ENCODE data around the gene KLHL42.

Gene KLHL42

GRCh38 chr12:27756670-27757195 is 23.3 kb upstream of the KLHL42 start:
- no peak for ATAC-seq (ENCODE audit: low read depth)
- no peak for DNase-seq (ENCODE audit: low spot score)
- no peaks in the 10 kb centered on the region for H3K9me3 ChIP-seq (ENCODE audit: severe bottlenecking)
- no peak overlapping the region for H3K27ac ChIP-seq (ENCODE audit: poor library complexity, severe bottlenecking)
- H3K36me3 ChIP-seq (ENCODE audit: low read depth), result no peaks in the 10 kb centered on the region
- peaks cover 4% of the 10 kb centered on the region for H3K4me1 ChIP-seq (ENCODE audit: insufficient read depth, poor library complexity, severe bottlenecking)
- H3K27me3 ChIP-seq (ENCODE audit: insufficient read depth, poor library complexity, severe bottlenecking), result no peaks in the 10 kb centered on the region
- no peak for TF ChIP-seq CTCF (IDR thresholded peaks at IDR 0.05; ENCODE audit: poor library complexity, severe bottlenecking)
- H3K4me3 ChIP-seq (ENCODE audit: severe bottlenecking), result no peak overlapping the region

- TF ChIP-seq CTCF (IDR thresholded peaks at IDR 0.05; ENCODE audit: poor library complexity, severe bottlenecking), result no peak
- ATAC-seq (ENCODE audit: low read depth), result no peak
- no peaks in the 10 kb centered on the region for H3K27me3 ChIP-seq (ENCODE audit: insufficient read depth, poor library complexity, severe bottlenecking)
- no peak overlapping the region for H3K27ac ChIP-seq (ENCODE audit: poor library complexity, severe bottlenecking)
- H3K4me1 ChIP-seq (ENCODE audit: insufficient read depth, poor library complexity, severe bottlenecking), result no peaks in the 10 kb centered on the region
- no peak for DNase-seq (ENCODE audit: low spot score)
- H3K9me3 ChIP-seq (ENCODE audit: severe bottlenecking), result no peaks in the 10 kb centered on the region
- H3K36me3 ChIP-seq (ENCODE audit: low read depth), result no peaks in the 10 kb centered on the region
- H3K4me3 ChIP-seq (ENCODE audit: severe bottlenecking), result no peak overlapping the region
These were observed 17.3 kb upstream of the KLHL42 start for GRCh38 chr12:27762757-27763156.

- Histone ChIP-seq H3K9me3 (ENCODE audit: severe bottlenecking) (no peaks in the 10 kb centered on the region), H3K36me3 (ENCODE audit: low read depth) (no peaks in the 10 kb centered on the region), H3K4me3 (ENCODE audit: severe bottlenecking) (no peak overlapping the region), H3K4me1 (ENCODE audit: insufficient read depth, poor library complexity, severe bottlenecking) (peaks cover 2% of the 10 kb centered on the region), H3K27me3 (ENCODE audit: insufficient read depth, poor library complexity, severe bottlenecking) (no peaks in the 10 kb centered on the region), H3K27ac (ENCODE audit: poor library complexity, severe bottlenecking) (no peak overlapping the region)
- ATAC-seq (ENCODE audit: low read depth) (no peak), DNase-seq (ENCODE audit: low spot score) (no peak)
- no peak for TF ChIP-seq CTCF (IDR thresholded peaks at IDR 0.05; ENCODE audit: poor library complexity, severe bottlenecking)
These were observed 13.4 kb upstream of the KLHL42 start for GRCh38 chr12:27766587-27766986.

GRCh38 chr12:27769142-27769673 is 10.8 kb upstream of the KLHL42 start:
- H3K27ac ChIP-seq (ENCODE audit: poor library complexity, severe bottlenecking), result no peak overlapping the region
- no peak overlapping the region for H3K4me3 ChIP-seq (ENCODE audit: severe bottlenecking)
- H3K27me3 ChIP-seq (ENCODE audit: insufficient read depth, poor library complexity, severe bottlenecking), result no peaks in the 10 kb centered on the region
- H3K36me3 ChIP-seq (ENCODE audit: low read depth), result no peaks in the 10 kb centered on the region
- ATAC-seq (ENCODE audit: low read depth) (no peak), DNase-seq (ENCODE audit: low spot score) (no peak)
- H3K9me3 ChIP-seq (ENCODE audit: severe bottlenecking), result no peaks in the 10 kb centered on the region
- no peak for TF ChIP-seq CTCF (IDR thresholded peaks at IDR 0.05; ENCODE audit: poor library complexity, severe bottlenecking)
- peaks cover 19% of the 10 kb centered on the region for H3K4me1 ChIP-seq (ENCODE audit: insufficient read depth, poor library complexity, severe bottlenecking)

Data from RWPE2 (cell line).